ENCODE measurements around the gene DPYSL5.
A peak's percentile ranks its signal among the peaks of the same experiment; 100 is the strongest.

- TF ChIP-seq, protein P1, sequence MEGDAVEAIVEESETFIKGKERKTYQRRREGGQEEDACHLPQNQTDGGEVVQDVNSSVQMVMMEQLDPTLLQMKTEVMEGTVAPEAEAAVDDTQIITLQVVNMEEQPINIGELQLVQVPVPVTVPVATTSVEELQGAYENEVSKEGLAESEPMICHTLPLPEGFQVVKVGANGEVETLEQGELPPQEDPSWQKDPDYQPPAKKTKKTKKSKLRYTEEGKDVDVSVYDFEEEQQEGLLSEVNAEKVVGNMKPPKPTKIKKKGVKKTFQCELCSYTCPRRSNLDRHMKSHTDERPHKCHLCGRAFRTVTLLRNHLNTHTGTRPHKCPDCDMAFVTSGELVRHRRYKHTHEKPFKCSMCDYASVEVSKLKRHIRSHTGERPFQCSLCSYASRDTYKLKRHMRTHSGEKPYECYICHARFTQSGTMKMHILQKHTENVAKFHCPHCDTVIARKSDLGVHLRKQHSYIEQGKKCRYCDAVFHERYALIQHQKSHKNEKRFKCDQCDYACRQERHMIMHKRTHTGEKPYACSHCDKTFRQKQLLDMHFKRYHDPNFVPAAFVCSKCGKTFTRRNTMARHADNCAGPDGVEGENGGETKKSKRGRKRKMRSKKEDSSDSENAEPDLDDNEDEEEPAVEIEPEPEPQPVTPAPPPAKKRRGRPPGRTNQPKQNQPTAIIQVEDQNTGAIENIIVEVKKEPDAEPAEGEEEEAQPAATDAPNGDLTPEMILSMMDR (conservative IDR thresholded peaks at IDR 0.05; ENCODE audit: low read depth, low read length) = peak; percentile 73
- TF ChIP-seq EZH2 (IDR thresholded peaks at IDR 0.05; ENCODE audit: low read length, unreplicated experiment) = no peak
Observed at GRCh38 chr2:26922405-26923188, 74.7 kb downstream of the DPYSL5 start.
